Duodenal mucosa (tissue), 2 donors: Measurements from ENCODE around the gene UPK3BL2.
"Not testable (repeated sequence)": the region's sequence is repeated elsewhere in the genome, so short reads cannot be mapped to it uniquely, and the experiment has no call there.

Experiments used
- H3K27ac ChIP-seq: one replicate; pipeline ENCODE4 v1.7.0; 2013; ENCODE audit warnings: low read depth, low read length
- H3K27me3 ChIP-seq, 2 donors: one replicate each; pipeline ENCODE4 v1.7.0; 2013; ENCODE audit warnings: low read length in 2 of 2, control low read depth in 1 of 2; ENCODE audit not compliant: insufficient read depth in 2 of 2, control insufficient read depth in 1 of 2
- H3K36me3 ChIP-seq, 2 donors: one replicate each; pipeline ENCODE4 v1.7.0; 2013; ENCODE audit warnings: low read length in 2 of 2, control low read depth in 1 of 2; ENCODE audit not compliant: insufficient read depth in 2 of 2, control insufficient read depth in 1 of 2
- H3K4me1 ChIP-seq, 2 donors: one replicate each; pipeline ENCODE4 v1.7.0; 2013; ENCODE audit warnings: low read length in 2 of 2, control low read depth in 1 of 2; ENCODE audit not compliant: insufficient read depth in 2 of 2, control insufficient read depth in 1 of 2
- H3K4me3 ChIP-seq, 2 donors: one replicate each; pipeline ENCODE4 v1.7.0; 2013; ENCODE audit warnings: low read length in 2 of 2, low read depth in 1 of 2
- H3K9ac ChIP-seq, 2 donors: one replicate each; pipeline ENCODE4 v1.7.0; 2013; ENCODE audit warnings: low read length in 2 of 2, low read depth in 1 of 2
- H3K9me3 ChIP-seq, 2 donors: one replicate each; pipeline ENCODE4 v1.7.0; 2013; ENCODE audit warnings: low read length in 2 of 2, control low read depth in 1 of 2; ENCODE audit not compliant: control insufficient read depth in 1 of 2

The UPK3BL2 gene

DNA sequence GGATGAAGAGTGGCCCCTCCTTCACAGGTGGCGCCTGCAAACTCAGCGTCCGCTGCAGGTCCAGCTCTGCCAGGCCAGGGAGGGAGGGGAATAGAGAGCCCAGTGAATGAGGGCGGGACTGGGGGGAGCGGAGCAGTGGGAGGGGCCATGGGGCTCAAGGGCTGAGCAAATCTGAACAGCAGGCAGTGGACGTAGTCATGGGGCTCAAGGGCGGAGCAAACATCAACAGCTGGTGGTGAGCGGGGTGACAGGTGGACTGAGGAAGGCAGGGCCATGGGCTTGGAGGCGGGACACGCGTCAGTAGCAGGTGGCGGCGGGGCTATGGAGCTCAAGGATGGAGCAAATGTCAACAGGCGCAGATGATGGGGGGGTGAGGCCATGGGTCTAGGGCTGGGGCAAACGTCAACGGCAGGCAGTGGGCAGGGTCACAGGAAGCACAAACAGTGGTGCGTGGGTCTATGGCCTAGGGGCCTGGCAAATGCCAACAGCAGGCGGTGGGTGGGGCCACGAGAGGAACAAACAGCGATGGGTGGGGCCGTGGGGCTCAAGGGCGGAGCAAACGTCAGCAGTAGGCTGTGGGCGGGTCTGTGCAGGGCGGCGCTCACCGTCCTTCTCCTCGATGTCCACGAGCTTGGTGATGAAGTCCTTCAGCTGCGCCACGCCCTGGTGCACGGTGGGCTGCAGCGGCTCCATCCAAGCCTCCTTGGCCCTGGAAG, 50.1 kb downstream of the UPK3BL2 start:
- H3K36me3 ChIP-seq, H3K27me3 ChIP-seq, H3K9ac ChIP-seq, H3K4me1 ChIP-seq, H3K4me3 ChIP-seq, H3K9me3 ChIP-seq, H3K27ac ChIP-seq: not testable (repeated sequence)

- H3K36me3 ChIP-seq, H3K4me1 ChIP-seq, H3K9ac ChIP-seq, H3K9me3 ChIP-seq, H3K27ac ChIP-seq, H3K27me3 ChIP-seq, H3K4me3 ChIP-seq: not testable (repeated sequence)
Observed at GRCh38 chr7:102490529-102491075, 52.9 kb downstream of the UPK3BL2 start.
